ENCODE measurements around the gene WDR31.

Gene WDR31

GRCh38 chr9:113266174-113266573 lies 73.9 kb downstream of the WDR31 start:
- Histone ChIP-seq H3K36me3 (ENCODE audit: control insufficient read depth, insufficient read depth, low read length) (peaks cover 53% of the 10 kb centered on the region), H3K4me1 (ENCODE audit: control insufficient read depth, insufficient read depth, low read length) (no peaks in the 10 kb centered on the region), H3K9me3 (ENCODE audit: control insufficient read depth, insufficient read depth, low read depth, low read length) (no peaks in the 10 kb centered on the region)

More at GRCh38 chr9:113266174-113266573, 73.9 kb downstream of the WDR31 start:
- H3K9ac ChIP-seq (ENCODE audit: low read length), result no peak overlapping the region
- no peak overlapping the region for H3K27ac ChIP-seq (ENCODE audit: low read depth, low read length)
- H3K27me3 ChIP-seq (ENCODE audit: control insufficient read depth, insufficient read depth, low read length), result no peaks in the 10 kb centered on the region
- H3K4me3 ChIP-seq (ENCODE audit: low read depth, low read length), result no peak overlapping the region
